ENCODE results near the gene CCM2. TPM values are rescaled to one million over a fixed set of nuclear protein-coding genes. Genes with fewer than 3 reads are reported as not detected.

Gene CCM2
- total RNA-seq, 1 donor, result 41.9 TPM

DNA sequence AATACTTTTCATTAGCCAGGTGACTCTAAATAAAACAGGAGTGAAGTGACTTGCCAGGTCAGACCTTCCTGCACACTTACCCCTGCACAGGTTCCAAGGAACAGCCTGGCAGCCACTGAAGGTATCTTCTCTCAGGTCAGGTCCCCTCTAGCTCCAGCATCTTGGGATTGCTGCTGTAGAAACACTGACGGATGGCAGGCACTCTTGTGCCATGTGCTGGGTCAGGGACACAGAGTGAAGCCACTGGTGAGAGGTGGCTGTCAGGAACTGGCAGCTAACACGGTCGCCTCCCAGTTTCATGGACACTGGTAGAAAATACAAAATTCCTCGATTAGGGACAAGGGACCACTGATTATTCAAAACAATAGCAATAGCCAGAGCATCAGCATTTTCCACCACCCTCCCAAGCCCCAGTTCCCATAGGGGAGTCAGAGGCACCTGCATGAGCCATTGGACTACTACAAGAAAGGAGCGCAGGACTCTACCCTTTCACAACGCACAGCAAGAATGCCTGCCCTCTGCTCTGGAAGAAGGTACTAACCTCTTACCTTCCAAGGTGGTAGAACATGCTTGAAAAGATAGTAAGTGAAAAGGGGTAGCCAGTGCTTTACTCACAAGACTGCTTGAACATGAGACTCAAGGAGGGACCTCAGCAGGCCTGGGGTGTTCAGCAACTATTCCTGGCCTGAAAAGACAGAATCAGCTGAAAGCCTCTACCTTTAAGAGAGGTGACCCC is 16.1 kb upstream of the CCM2 start:
- H3K4me3 ChIP-seq (ENCODE audit: low read depth, low read length), result no peak overlapping the region
- DNase-seq (ENCODE audit: low read depth), result no peak
- TF ChIP-seq, protein P1, sequence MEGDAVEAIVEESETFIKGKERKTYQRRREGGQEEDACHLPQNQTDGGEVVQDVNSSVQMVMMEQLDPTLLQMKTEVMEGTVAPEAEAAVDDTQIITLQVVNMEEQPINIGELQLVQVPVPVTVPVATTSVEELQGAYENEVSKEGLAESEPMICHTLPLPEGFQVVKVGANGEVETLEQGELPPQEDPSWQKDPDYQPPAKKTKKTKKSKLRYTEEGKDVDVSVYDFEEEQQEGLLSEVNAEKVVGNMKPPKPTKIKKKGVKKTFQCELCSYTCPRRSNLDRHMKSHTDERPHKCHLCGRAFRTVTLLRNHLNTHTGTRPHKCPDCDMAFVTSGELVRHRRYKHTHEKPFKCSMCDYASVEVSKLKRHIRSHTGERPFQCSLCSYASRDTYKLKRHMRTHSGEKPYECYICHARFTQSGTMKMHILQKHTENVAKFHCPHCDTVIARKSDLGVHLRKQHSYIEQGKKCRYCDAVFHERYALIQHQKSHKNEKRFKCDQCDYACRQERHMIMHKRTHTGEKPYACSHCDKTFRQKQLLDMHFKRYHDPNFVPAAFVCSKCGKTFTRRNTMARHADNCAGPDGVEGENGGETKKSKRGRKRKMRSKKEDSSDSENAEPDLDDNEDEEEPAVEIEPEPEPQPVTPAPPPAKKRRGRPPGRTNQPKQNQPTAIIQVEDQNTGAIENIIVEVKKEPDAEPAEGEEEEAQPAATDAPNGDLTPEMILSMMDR (IDR thresholded peaks at IDR 0.05; ENCODE audit: insufficient read depth, low read depth, low read length), result no peak

DNA sequence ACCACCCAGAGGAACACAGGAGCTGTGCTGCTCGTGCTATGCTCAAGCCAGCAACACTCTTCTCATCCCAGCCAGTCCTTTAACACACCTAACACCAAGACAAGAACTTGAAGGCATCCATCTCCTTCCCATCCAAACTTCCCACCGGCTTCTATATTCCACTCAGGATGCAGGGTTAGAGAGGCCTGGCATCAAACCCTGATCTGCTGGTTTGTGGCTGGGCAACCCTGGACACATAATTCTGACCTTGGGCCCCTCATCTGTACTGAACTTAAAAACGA is 15.6 kb upstream of the CCM2 start:
- DNase-seq (ENCODE audit: low read depth), result no peak
- TF ChIP-seq, protein P1 (IDR thresholded peaks at IDR 0.05; ENCODE audit: insufficient read depth, low read depth, low read length), result no peak
- H3K4me3 ChIP-seq (ENCODE audit: low read depth, low read length), result no peak overlapping the region

DNA sequence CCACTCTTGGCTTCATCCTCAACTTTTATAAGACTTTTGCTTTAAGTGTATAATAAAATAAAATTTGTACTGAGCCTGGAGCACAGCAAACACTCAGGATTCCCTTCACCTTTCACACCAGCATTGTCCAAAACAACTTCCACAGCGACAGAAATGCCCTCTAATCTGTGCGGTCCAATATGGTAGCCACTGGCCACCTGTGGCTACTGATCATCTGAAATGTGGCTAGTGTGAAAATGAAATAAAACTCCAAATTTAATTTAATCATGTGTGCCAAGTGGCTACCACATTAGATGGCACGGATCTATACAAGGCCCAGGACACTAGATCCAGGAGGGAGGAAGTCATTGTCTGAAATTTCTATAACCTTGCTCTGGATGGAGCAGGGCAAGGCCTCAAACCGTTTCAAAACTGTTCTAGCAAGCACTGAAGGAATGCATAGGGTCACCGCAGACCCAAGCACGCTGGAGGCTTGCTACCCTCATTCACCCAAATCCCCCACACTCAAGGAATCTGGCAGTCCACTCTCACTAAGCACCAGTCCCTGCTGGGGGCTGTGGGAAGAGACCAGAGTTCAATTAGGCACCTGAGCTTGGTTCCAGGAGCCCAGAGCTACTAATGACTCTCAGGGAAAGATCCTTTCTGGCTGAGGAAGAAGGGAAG is 14.8 kb upstream of the CCM2 start:
- peak overlapping the region; percentile 78 for H3K4me3 ChIP-seq (ENCODE audit: low read depth, low read length)
- DNase-seq (ENCODE audit: low read depth), result no peak
- TF ChIP-seq, protein P1 (IDR thresholded peaks at IDR 0.05; ENCODE audit: insufficient read depth, low read depth, low read length), result no peak

DNA sequence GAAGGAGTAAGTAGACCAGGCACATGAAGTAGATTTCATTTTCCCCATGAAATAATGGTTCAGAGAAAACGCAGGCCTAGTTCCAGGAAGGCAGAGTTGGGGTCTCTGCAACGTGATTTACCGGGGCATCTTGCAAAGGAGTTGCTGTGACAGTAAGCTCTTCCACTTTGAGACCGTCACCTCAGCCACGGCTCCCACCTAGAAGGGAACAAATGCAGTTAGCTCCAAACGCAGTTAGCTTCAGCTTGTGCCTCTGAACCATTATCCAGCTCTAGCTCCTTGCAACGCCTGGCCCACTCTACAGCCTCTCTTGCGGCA is 14.1 kb upstream of the CCM2 start:
- DNase-seq (ENCODE audit: low read depth), result no peak
- TF ChIP-seq, protein P1 (IDR thresholded peaks at IDR 0.05; ENCODE audit: insufficient read depth, low read depth, low read length), result no peak
- H3K4me3 ChIP-seq (ENCODE audit: low read depth, low read length), result peak overlapping the region; percentile 78

DNA sequence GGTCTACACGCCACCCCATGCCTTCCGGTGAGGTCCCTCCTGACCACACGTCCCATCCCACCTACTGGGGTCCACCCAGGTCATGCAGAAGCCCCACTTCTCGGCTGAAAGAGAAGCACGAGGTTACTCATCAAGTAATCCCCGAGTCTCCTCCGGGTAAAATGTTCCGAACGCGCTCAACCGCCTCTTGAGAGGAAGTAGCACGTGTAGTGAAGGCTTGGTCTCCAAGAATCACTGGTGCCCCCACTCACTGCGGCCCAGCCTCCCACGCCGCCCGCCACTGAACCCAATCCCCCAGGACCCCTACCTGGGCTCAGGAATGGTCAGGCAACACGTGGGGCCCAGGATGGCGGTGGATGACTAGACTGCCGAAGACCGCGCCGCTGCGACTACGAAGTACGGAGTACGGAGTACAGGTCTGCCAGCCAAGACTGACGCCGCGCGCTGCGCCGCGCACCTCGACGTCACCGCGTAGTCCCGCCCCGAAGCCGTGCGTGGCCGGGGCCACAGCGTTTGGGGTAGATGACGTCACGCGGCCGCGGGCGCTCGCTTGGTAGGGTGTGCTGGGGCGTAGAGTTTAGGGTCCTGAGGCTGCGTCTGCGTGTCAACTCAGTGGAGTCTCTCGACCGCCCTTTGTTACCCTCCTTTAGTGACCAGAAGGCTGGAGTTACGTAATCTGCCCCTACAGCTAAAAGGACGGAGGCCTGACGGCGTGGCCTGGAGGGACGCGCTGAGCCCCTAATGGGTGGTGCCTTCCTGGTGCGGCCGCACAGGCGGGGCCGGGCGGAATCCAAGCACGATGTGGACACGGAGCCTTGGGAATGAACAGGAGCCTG is 13.6 kb upstream of the CCM2 start:
- DNase-seq (ENCODE audit: low read depth), result peak; percentile 95
- TF ChIP-seq, protein P1 (IDR thresholded peaks at IDR 0.05; ENCODE audit: insufficient read depth, low read depth, low read length), result no peak

DNA sequence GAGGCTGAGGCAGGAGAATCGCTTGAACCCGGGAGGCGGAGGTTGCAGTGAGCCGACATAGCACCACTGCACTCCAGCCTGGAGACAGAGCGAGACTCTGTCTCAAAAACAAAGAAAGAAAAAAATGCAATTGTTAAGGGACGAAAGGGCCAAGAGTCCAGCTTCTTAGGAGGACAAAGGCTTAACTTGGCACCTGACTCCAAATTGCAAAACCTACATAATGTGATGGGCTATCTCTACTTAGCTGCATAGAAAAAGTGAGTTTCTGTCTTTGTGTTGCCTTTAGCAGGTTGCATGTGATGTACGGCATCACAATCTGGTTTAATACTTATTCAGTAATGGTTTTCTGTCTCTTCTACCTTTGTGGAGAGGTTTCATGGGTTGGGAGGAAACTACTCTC is 12.5 kb upstream of the CCM2 start:
- no peak for DNase-seq (ENCODE audit: low read depth)
- TF ChIP-seq, protein P1 (IDR thresholded peaks at IDR 0.05; ENCODE audit: insufficient read depth, low read depth, low read length), result no peak

More for the DNA sequence above, 13.6 kb upstream of the CCM2 start:
- peak overlapping the region; percentile 78 for H3K4me3 ChIP-seq (ENCODE audit: low read depth, low read length)

More for the DNA sequence above, 12.5 kb upstream of the CCM2 start:
- no peak overlapping the region for H3K4me3 ChIP-seq (ENCODE audit: low read depth, low read length)

Measured in fibroblast of villous mesenchyme (primary cell).